Kidney epithelial cell (primary cell): ENCODE measurements around the gene GRIP1. TPM values are rescaled to one million over a fixed set of nuclear protein-coding genes. Genes with fewer than 3 reads are reported as not detected.

Experiments used
- DNase-seq: peaks from one replicate; pipeline ENCODE4 v3.0.0-alpha.2; 2010; ENCODE audit warnings: low read depth
- H3K27me3 ChIP-seq: 2 replicates; pipeline ENCODE4 v1.6.0; 2011; ENCODE audit warnings: low read length; ENCODE audit not compliant: control insufficient read depth, insufficient read depth
- H3K36me3 ChIP-seq: 2 replicates; pipeline ENCODE4 v1.5.1; 2011; ENCODE audit warnings: low read length; ENCODE audit not compliant: control insufficient read depth, insufficient read depth
- H3K4me3 ChIP-seq: 2 replicates; pipeline ENCODE4 v1.5.1; 2011; ENCODE audit warnings: low read depth, mild to moderate bottlenecking, control low read depth, low read length
- total RNA-seq: library from RNA; depleted of rRNA; stranded (reverse); fragments of >200 nt; gene quantifications from 2 replicates; pipeline ENCODE4 v1.2.3, GENCODE V29; 2015
- TF ChIP-seq, protein P1 (sequence below): IDR thresholded peaks from 2 replicates; pipeline ENCODE4 v1.5.1; 2011; ENCODE audit warnings: mild to moderate bottlenecking, moderate library complexity, low read length, control low read depth, inconsistent platforms; ENCODE audit not compliant: insufficient read depth, poor library complexity, severe bottlenecking

Gene GRIP1
- total RNA-seq, 1 donor from 2014 or later = 4.2 TPM

DNA sequence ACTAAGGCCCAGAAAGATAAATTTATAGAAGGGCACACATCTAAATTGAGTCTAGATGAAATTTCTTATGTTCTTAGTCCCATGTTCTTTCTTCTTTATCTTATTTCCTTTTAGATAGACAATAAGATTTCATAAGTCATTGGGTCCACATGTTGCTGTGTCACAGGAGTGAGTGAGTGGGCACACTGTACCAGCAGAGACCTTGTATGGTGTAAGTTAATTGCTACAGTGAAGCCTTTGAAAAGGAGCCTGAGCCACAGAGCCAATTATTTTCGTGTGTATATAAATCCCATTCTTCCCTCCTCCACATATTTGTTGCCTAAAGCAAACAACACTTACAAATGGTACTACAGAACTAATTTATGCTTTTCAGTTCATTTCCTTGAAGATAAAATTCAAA is 79.1 kb downstream of the GRIP1 start:
- no peak overlapping the region for H3K4me3 ChIP-seq
- H3K36me3 ChIP-seq = no peaks in the 10 kb centered on the region
- H3K27me3 ChIP-seq = no peaks in the 10 kb centered on the region
- TF ChIP-seq, protein P1, sequence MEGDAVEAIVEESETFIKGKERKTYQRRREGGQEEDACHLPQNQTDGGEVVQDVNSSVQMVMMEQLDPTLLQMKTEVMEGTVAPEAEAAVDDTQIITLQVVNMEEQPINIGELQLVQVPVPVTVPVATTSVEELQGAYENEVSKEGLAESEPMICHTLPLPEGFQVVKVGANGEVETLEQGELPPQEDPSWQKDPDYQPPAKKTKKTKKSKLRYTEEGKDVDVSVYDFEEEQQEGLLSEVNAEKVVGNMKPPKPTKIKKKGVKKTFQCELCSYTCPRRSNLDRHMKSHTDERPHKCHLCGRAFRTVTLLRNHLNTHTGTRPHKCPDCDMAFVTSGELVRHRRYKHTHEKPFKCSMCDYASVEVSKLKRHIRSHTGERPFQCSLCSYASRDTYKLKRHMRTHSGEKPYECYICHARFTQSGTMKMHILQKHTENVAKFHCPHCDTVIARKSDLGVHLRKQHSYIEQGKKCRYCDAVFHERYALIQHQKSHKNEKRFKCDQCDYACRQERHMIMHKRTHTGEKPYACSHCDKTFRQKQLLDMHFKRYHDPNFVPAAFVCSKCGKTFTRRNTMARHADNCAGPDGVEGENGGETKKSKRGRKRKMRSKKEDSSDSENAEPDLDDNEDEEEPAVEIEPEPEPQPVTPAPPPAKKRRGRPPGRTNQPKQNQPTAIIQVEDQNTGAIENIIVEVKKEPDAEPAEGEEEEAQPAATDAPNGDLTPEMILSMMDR = no peak
- no peak for DNase-seq

DNA sequence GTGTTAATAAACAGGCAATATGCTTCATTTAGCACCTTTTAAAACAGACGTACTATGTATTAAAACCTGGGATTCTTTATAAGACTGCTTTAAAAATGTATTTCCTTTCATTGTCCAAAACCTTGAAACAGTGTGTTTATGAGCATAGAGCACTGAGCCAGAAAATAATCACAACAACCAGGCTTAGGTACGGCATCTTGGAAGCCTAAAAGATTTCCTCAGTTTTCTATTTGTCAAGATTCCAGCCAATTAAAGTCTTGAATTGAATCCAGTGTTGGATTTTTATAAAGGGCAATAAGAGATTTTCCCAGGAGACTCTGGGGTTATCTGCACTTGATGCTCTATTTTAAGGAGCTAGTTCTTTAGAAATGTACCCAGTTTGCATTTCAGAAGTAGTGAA is 80.3 kb downstream of the GRIP1 start:
- H3K27me3 ChIP-seq = no peaks in the 10 kb centered on the region
- no peaks in the 10 kb centered on the region for H3K36me3 ChIP-seq
- DNase-seq = no peak
- H3K4me3 ChIP-seq = no peak overlapping the region
- TF ChIP-seq, protein P1 = no peak

DNA sequence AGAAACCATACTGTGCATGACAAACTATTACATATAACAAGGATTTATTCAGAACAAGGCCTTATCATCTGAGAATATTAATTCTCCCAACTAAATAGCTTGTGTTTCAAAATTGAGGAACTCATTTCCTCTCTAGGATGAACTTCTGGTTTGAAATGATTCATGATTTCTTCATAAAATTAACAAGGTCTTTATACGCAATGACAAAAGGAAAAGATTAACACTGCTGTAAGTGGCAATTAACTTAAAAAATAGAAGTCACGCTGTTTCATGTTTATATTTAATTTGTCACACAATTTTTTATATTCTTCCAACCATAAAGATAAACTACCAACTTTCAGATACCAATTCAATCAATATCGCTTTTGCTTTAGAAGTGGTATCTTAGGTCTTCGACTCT is 80.8 kb downstream of the GRIP1 start:
- H3K36me3 ChIP-seq = no peaks in the 10 kb centered on the region
- TF ChIP-seq, protein P1 = no peak
- no peak overlapping the region for H3K4me3 ChIP-seq
- DNase-seq = no peak
- no peaks in the 10 kb centered on the region for H3K27me3 ChIP-seq

DNA sequence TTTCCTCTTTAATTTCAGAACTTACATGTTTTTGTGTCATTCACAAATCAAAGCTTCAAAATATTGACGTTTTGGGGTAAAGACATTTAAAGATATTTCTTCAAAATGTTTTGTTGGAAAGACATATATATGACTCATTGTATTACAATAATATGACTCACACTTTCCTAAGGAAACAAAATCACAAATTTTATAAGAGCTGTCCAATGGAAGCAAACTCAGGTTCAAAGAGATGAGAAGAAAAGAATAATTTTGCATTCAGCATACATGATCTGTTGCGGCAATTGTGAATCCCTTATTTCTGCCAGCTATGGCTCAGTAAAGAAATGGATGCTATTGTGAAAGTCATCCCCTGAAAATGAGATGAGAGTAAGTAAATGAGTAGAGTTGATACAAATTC is 82.7 kb downstream of the GRIP1 start:
- H3K36me3 ChIP-seq = no peaks in the 10 kb centered on the region
- no peak for DNase-seq
- TF ChIP-seq, protein P1 = no peak

DNA sequence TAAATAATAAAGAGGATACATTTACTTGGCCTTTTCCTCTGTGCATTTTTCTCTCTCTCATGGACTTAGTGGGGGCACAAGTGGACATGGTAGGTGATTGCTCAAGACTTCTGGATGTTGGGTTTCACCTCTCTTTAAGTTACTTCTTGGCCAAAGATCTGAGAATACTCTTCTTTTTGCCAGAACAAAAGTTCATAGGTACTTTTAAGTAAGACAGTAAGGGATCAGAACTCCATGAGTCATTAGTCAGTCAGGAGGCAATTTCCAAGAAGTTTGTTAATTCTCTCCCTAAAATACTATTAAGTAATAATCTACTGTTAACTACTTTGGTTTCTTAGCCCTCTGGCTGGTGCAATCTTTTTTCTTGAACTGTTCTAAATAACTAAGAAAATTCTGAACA is 84.2 kb downstream of the GRIP1 start:
- DNase-seq = no peak
- no peak overlapping the region for H3K4me3 ChIP-seq
- H3K27me3 ChIP-seq = no peaks in the 10 kb centered on the region
- TF ChIP-seq, protein P1 = no peak
- no peaks in the 10 kb centered on the region for H3K36me3 ChIP-seq

More for the DNA sequence above, 82.7 kb downstream of the GRIP1 start:
- Histone ChIP-seq H3K27me3 (no peaks in the 10 kb centered on the region), H3K4me3 (no peak overlapping the region)

DNA sequence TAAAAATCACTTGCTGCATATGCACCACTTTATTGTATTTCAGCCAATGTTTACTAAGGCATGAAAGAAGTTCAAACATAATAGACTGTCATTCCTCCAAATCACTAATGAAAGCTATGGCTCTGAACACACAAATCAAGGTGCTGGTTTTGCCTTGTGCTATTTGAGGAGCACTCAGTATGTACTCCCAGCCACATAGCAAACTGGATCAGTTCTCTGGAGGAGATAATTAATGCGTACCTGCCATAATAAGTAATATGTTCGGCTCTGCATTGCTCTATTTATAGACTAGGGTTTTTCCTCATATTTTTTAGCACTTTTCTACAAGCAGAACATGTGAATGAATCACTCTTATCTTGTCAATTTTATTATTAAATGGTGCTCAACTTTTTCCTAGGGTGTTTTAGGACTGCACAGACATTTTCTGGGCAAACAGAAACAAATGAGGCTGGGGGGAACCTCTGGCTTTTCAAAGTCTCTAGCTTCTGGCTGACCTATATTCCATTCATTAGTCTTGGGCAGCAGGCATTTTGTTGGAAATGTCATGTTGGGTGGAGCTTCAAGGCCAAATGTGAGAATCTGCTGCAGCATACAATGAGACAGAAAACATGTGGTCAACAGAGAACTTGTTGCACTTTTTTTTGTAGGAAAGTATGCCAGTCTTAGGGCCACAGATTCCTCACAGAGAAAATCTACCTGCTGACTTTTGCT is 88.4 kb downstream of the GRIP1 start:
- H3K27me3 ChIP-seq = no peaks in the 10 kb centered on the region
- H3K36me3 ChIP-seq = no peaks in the 10 kb centered on the region
- no peak for DNase-seq
- TF ChIP-seq, protein P1 = no peak
- H3K4me3 ChIP-seq = no peak overlapping the region
